HG03342 (cell line): ENCODE measurements around the gene ABCA2.
"Not testable (repeated sequence)": the region's sequence is repeated elsewhere in the genome, so short reads cannot be mapped to it uniquely, and the experiment has no call there.

ENCODE experiments used
- ATAC-seq: cut with Tn5 transposase; IDR thresholded peaks from one replicate; pipeline ENCODE4 v1.9.1; 2021; ENCODE audit warnings: mild to moderate bottlenecking, moderate library complexity; ENCODE audit not compliant: unreplicated experiment

ABCA2 gene

DNA sequence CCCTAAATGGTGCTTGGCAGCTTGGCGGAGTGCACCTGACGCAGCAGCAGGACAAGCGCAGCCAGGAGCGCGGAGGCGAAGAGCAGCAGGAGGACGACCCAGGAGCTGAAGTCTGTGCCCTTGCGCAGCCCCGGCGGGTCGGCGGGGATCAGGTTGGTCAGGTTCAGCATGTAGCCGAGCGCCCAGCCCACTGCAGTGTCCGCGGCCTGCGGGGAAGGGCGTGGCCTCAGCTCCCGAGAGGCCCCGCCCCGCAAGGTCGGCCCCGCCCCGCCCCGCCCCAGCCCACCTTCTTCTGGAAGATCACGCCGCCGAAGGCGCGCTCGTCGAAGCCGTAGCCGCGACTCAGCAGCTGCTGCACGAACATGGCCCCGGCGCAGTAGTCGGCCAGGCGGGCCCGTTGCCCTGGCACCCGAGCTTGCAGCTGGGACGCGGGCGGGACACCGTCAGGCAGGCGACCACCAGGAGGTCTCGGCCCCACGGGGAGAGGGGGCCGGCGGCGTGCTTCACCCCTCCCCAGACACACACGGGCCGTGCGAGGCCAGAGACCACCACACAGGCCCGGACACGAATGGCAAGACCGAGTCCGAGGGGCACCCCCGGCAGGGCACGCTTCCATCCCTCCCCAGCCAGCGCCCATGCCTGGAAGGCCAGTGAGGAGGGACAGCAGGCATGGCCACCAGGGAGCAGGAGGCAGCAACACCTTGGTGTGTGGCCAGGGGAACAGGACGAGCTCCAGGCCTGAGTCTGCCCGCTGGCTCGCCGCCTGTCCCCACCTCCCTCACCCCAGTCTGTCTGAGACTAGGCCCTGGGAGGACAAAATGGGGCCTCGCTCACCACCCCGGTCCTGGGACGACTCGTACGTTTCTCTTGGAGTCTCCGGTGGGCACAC is 20.9 kb upstream of the ABCA2 start:
- ATAC-seq, result no peak

DNA sequence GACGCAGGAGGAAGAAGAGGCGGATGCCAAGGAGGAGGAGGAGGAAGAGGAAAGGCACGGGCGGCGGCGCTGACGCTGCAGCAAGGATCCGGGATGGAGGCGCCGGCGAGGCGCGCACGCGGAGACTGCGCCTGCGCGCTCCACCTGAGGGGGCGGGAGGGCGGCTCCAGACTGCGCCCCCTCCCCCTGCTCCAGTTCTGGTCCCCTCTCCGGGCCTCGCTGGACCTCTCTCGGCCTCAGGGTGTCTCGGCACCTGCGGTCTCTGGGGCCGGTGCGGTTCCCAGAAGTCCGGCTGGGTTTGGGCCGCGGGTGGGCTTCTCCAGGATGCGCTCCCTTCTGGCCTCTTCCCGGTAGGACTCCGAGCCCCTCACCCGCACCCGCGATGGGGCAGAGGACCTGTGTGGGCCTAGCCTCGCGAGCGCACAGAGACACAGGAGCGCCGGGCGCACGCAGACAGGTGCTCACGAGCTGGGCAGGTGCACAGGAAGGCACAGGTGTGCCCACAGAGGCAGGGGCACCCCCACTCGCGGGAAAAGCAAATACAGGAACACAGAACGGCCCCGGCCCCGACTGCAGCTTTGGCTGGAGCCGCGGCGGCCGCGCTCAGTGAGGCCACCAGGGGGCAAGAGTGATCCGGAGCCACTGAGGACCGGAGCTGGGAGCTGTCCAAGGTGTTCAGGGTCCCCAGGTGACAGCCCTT is 18.2 kb upstream of the ABCA2 start, which contains the start of gene NPDC1:
TSS of gene NPDC1 (minus strand) at position 90 of the 700 bp plus-strand sequence. CDS start 188 bp downstream, outside the sequence.
- ATAC-seq, result no peak

DNA sequence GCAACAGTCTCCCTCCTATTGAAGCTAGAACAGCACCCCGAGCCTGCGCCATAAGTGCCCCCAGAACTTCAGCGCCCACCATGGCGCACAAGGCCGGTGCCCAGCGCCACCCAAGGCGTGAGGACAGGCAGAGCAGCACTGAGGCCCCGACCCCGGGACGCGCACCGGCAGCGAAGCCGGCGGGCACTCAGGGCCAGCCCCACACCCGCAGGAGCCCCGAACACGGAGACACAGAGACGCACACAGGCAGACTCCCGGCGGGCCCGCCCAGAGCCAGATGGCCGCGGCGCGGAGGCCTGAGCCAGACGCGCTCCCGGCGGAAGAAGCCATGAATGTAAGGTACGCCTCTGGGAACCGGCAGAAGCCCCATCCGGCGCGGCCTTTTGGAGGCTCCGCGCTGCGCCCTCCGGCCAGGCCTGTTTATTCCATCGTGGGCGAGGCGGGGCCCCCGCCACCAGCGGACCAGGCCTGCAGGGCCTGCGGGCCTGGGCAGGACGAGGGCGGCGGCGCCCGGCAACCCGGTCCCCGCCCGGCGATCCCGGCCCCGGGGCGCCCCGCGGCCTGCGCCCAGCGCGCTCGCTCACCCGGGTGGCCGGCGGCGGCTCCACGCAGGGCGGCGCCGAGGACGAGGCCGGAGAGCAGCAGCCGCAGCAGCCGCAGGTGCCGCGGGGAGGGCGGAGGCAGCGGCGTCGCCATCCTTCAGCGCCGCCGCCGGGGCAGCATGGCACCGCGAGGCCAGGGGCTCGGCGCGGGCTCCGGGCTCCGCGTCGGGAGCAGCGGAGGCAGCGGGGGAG is 17.5 kb upstream of the ABCA2 start:
- no peak for ATAC-seq

DNA sequence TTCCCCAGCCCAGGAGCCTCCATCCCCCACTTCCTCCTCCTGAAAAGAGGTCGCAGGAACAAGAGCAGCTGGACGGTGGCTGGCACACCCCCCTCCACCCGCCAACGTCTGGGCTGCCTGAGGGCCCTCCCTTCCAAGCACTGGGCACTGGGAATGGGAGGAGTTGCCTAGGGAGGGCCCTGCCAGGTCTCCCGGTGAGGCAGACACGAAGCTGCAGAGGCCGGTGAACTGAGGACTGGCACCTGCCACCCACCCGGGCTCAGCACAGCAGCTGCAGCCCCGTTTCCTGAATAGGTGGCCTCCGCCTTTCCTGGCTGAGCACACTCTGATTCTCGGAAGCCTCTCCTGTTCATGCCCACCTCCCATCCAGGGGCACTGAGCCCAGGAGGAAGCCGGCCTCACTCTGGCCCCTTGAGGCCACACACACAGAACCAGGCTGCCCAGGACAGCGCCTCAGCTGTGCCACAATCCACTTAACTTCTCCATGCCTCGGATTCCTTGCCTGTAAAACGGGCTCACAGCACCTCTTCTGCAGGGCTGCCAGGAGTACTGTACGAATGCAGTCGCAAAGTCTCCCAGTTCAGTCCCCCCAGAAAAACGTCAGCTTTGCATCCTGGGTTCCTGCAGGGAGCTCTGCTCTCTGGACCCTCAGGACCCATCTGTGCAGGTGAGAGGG is 16.6 kb upstream of the ABCA2 start:
- ATAC-seq, result no peak

DNA sequence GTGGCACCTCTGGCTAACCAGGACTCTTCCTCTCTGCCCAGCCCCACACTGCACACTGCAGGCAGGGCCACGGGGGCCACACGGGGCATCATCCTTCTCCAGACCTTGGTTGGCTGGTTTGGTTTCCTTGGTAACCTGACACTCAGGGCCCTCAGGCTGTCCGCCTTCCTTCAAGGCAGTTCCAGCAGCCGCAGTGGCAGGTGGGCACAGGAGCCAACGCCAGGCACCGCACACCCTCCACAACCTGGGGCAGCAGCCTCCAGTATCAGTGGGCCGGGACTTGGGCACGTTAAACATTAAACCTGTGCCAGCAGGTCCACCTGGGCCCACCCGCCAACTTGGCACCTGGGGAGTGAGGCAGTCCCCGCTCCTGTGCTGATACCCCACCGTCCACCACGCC is 16.0 kb upstream of the ABCA2 start:
- ATAC-seq, result no peak

DNA sequence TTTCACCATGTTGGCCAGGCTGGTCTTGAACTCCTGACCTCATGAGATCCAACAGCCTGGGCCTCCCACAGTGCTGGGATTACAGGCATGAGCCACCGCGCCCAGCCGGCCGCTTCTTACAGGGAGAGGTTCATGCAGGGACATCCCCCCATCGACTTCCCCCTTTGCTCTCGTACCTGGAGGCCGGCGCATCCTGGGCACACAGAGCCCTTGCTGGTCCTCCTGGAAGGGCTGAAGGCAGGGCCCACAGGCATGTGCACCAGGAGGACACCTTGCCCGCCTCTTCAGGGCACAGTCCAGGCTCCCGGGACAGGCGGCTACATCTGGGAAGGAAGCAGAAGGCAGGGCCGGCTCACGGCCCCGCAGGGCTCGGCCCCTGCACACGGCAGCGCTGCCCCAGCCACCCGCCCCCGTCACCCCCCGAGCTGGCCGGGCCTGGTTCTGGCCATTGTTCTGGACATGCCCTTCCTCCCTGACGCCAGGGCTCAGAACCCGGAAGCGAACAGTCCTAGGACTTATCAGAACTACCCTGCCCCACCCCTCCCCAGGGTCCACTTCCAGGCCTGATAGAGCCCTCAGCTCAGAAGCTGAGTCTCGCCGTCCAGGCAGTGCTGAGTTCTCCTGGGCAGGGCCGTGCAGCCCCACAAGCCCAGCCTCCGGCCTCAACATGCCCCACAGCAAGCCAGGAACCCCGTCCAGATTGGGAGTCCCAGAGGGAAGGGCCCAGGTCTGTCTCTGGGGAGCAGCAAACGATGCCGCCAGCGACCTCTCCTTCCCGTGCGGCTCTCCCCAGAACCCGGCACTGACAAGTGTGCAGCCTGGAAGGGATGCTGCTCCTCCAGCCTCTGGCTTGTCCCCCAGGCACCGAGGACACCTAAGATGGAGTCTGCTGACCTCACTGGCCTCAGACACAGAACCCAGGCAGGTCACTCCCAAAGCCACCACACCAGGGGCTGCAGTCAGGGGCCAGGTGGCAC is 15.0 kb upstream of the ABCA2 start:
- no peak for ATAC-seq

DNA sequence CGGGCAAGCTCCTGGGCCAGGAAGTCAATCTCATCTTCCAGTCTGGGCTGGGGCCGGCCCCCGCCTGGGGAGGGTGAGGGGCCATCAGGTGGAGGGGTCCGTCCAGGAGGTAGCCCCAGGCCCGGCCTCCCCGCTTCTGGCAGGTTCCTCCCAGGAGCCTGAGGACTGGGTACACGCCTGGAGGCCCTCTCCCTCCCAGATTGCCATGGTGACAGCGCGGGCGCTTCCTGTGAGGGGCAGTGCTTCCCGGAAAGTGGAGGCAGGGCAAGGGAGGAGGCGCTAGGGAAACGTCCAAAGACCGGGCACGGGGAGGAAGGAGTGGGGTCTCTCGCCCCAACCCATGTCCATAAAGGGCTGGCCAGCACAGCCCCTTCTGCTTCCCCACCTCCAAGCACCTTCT is 13.1 kb upstream of the ABCA2 start:
- no peak for ATAC-seq

DNA sequence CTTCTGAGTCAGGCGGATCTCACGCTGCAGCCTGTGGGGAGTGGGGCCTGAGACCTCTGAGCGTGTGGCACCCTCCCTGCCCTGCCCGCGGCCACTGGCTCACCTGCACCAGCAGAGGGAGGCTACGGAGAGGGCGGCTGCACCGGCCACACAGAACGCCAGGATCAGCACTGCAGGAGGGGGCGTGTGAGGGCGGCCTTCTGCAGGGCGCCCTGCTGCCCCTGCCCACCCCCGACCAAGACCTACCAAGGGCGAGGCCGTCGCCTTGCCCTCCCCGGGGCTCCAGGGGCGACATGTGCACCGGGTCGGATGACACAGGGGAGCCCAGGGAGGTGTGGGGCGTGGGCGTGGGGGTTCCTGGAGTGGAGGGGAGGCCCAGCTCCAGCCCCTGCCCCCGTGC is 12.5 kb upstream of the ABCA2 start:
- ATAC-seq, result no peak

DNA sequence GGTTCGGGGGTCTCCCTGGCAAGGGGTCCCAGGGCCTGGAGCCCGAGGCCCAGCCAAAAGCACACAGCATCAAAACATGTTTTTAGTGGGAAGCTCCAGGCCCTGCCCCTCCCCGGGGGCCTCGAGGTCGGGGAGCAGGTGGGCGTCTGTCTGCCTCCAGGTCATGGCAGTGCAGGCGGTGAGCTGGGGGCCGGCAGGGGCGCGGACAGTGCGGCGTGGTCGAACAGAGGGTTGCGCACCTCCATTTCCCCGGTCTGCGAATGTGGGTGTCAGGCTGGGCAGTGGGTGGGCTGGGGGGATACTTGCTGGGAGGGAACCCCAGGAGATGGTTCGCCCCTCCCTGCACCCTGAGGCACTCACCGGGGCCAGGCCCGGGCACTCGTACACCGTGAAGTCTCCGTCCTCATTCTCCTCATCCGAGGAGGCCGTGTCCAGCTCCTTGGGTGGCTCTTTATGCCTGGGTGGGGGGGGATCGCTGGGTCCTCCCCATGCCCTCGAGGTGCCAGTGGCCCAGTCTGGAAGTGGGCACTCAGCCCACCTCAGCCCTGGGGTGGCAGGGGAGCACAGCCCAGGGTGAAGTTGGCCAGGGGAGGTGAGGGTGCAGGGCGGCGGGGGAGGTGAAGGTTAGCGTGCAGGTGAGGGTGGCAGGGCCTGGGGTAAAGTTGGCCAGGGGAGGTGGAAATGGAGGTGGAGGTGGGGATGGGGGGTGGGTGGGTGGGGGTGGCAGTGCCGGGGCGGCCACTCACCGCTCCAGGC is 11.8 kb upstream of the ABCA2 start:
- ATAC-seq, result no peak

DNA sequence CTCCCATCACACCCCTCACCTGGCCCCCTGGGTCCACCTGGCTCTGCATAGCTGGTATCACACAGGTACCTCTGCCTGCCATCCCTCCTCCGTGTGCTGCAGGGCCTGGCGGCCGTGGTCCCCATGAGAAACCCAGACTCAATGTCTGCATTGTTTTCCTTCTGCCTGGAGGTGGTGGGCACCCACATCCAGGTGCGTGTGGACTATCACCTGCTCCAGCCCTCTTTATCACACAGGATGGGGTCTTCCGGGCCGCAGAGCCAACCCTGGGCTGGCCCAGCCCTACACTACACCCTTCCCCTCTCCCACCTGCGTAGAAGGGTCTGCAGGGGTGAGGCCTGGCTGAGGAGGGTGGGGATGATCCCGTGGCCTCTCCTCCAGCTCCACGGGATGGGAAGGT is 10.9 kb upstream of the ABCA2 start:
- ATAC-seq, result no peak

DNA sequence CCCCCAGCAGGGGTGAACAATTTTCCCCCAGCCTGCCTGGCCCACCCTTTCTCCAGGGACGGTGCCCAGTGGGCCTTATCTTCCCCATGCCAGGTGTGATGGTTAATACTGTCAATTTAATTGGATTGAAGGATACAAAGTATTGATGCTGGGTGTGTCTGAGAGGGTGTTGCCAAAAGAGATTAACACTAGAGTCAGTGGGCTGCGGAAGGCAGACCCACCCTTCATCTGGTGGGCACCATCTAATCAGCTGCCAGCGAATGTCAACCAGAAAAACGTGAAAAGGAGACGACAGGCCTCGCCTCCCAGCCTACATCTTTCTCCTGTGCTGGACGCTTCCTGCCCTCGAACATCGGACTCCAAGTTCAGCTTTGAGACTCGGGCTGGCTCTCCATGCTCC is 9.4 kb upstream of the ABCA2 start:
- ATAC-seq, result no peak

DNA sequence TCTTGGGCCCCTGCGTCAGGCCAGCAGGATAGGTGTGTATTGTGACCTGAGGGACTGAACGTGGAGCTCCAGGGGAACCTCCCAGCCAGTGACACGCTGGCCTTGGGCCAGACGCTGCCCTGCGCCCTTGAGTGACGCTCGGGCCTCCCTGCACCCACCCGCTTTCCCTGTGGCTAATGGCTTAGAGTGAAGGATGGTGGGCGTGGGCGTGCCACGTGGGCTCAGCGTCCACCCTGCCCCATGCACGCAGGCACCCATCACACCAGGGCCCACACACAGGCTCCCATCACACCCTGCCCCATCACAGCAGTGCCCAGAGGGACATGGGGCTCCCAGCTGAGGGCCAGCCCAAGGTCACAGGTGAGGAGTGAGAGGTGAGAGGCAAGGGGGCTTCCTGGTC is 9.0 kb upstream of the ABCA2 start:
- ATAC-seq, result no peak

DNA sequence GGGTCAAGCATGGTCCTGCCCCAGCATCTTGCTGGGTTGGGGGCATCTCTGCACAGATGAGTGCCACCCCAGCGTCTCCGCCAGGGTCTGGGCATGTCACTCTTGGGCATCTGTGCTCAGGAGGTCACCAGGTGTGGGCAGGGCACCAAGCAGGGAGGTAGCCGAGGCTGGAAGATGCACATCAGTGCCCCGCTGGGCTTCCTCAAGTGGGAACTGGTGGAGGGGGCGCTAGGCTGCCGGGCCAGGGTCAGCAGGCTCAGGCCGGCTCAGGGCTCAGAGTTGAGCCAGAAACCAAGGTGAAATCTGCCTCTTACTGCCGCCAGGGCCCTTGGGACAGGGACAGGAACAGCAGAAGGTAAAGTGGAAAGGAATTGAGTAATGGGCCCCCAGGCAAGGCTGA is 7.9 kb upstream of the ABCA2 start:
- ATAC-seq, result no peak

DNA sequence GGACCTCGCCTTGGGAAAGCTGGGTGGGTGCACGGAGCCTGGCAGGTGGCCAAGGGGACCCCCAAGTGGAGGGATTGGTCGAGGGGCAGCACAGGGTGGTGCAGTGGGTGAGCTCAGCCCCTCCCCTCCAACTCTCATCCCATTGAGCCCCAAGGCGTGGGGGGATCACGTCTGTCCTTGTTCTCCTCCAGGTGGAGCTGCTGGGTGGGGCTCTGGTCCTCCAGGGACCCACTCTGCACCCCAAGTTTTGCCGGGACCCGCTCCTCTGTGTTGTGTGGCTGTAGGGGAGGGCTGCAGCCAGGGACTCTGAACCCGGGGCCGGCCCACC is 7.4 kb upstream of the ABCA2 start:
- no peak for ATAC-seq

DNA sequence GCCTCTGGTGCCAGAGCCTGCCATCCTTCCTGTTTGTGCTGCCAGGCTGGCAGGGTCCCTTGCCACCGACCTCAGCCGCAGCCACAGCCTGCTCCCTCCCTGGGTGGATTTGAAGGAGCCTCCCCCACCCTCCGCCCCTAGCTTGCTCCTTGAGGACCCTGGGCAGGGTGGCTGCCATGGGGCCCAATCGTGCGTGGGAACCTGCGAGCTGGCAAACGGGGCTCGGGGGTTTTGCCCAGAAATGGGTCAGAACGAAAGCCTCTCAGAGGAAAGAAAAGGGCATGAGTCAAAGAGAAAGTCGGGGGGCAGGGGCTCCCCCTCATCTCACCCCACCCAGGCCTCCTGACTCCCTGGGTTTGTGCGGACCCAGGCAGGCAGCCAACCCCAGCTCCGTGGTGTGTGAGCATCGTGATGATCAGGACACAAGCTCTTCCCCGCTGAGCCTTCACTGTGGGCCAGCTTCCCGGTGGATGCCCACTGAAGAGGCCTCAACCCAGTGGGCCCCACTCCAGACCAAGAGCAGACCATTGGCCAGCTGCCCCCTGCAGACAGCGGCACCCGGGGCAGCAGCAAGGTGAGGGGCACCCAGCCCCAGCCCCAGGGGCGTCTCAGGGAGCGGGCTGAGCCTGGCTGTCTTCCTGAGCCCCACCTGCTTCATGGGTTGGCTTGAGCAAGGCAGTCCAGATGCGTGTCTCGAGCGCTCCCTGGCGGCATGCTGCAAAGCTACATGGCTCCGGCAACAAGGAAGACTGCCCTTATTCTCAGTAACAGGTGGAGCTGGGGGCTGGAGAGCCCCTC is 6.9 kb upstream of the ABCA2 start:
- ATAC-seq, result no peak

DNA sequence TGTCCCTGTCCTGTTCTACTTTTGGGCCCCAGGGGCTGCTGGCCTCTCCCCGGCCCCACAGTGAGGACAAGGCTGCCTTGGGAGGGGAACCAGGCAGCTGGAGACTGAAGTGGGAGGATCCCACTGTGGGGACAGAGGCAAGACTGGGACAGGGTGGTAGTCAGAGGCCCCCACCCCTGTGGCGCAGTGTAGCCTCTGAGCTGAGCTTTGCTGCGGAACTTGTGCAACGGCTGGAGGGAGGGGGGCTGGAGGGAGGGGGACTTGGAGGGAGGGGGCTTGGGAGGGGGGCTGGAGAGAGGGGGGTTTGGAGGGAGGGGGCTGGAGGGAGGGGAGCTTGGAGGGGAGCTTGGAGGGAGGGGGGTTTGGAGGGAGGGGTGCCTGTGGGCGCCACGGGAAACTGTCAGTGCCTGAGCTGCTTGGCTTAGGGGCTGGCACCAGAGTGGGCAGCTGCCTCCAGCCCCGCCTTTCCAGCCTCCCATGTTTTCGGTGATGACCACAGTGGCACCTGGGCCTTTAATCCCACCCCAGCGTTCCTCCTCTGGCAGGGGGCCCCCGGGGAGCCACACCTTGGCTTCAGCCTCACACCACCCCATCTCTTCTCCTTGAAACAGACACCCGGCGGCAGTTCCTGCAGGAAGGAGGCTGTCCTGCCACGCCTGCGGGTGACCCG is 6.1 kb upstream of the ABCA2 start:
- ATAC-seq, result no peak

DNA sequence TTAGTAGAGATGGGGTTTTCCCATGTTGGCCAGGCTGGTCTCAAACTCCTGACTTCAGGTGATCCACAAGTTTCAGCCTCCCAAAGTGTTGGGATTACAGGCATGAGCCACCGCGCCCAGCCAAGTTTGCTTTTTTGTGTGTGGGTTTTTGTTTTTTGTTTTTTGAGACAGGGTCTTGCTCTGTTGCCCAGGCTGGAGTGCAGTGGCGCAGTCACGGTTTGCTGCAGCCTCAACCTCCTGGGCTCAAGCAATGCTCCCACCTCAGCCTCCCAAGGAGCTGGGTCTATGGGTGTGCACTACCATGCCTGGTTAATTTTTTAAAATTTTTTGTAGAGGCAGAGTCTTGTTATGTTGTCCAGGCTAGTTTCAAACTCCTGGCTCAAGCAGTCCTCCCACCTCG is 5.4 kb upstream of the ABCA2 start:
- not testable (repeated sequence) for ATAC-seq

DNA sequence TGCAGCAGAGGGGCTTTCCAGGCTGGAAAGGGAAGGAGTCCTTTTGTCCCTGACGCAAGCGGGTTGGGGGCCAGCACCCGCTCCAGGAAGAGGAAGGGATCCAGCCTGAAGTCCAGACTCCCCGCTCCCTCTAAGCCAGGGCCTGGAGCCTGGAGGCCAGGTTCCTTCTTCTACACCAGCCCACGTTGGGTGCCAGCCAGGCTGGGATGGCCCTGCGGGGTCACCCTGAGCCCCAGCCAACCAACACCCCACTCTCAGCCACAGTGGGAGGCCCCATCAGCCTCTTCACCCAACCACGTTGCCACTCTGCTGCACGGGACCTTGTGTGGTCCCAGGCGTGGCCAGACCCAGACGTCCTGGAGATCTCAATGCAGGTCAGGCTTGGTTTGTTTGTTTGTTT is 4.8 kb upstream of the ABCA2 start:
- ATAC-seq, result no peak
